ENCODE results near the gene USP14.

The USP14 gene

DNA sequence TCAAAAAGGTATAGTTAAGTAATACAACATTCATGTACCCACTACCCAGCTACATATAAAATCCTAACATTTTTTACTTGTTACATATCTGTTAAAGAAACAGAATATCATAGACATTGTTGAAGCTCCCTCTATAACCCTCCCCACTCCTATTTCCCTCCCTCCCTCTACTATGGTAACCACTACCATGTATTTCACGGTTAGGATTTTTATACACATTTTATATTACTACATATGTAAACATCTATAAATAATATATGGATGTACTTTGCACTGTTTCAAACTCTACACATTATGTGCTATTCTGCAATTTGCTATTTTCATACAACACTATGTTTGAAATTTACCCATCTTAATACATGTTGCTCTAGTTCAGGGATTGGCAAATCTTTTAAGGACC lies 73.2 kb downstream of the USP14 start:
- no peak for DNase-seq

DNA sequence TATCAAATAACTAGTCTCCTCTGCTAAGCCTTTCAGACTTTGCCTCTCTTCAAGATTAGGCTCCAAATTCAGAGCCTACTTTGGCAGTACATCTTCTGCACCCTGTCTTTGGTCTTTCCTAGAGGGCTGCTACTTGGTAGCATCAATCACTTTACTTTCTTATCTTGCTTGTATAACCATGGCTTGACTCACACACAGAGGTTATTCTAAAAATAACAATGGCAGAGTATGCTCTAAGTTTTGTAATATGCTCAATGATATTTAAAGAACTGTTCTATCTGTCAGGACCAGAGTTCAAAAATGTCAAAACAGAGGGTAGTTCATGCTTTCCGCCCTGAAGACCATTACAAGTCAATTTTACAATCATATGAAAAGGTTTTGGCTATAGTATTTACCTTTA lies 81.8 kb downstream of the USP14 start:
- DNase-seq = no peak

DNA sequence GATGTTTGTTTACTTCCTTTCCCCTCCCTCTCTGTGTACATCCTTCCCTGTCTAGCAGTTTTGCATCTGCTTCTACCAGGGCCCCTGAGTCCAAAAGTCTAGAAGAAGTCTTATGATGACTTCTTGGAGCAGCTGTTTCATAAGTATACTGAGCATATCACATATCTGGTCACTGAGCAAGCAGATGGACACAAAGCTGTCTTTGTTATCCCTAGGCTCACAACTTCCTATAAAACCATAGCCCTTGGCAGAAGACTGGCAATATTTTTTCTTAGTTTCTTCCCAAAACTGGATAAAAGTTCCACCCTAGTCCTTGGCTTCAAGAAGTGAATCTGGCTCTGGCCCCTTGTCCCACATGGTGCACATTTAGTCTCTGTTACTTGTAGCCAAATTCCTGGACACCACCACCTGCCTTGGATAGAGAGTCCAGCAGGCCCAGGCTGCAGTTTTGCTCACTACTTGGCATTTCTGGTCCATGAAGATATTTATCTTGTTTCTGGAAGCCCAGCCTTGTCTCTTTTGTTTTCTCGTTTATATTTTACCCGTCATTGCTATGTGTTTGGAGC lies 87.0 kb downstream of the USP14 start:
- no peak for DNase-seq

DNA sequence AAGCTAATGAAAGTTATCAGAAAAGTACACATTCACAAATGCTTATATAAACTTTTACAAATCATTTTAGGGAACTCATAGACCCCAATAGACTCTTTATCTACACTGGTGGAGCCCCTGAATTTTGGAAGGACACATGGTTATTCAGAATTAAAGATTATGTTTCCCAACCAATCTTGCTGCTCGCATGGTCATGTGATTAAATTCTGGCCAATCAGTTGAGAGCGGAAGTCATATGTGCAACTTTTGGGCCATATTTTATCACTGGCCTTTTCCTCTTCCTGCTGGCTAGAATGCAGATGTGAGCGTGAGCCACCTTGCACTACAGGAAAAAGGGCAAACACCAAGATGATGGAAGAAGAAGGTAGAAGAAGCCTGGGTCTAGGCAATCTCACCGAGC lies 89.7 kb downstream of the USP14 start:
- DNase-seq = no peak

DNA sequence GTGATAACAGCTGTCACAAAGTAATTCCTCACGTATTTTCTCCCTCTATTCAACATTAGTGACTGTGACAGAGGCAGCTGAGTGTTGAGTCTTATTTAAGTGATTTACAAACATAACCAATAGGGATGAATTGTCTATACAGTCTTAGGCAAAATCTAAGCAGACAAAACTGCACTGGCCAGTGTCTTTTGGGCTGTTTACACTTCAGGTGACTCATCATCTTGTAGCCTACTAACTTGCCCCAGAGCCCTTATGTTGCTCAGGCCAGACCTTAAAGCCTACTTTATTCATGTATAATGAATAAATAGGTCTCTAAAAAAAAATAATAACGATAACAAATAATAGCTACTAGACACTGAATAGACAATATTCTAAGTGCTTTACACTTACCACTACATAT lies 92.3 kb downstream of the USP14 start:
- no peak for DNase-seq

DNA sequence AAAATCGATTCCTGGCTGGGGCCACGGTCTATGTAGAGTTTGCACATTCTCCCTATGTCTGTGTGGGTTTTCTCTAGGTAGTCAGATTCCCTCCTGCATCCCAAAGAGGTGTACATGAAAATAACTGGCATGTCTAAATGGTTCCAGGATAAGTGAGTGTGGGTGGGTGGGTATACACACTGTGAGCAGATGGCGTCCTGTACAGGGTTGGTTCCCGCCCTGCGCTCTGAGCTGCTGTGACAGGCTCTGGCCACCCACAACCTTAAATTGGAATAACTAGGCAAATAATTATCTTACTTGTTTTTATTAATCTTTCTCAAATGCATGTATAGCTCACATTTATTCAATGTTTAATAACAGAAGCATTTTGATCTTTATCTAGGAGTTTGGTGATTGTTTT lies 93.2 kb downstream of the USP14 start:
- DNase-seq = no peak

DNA sequence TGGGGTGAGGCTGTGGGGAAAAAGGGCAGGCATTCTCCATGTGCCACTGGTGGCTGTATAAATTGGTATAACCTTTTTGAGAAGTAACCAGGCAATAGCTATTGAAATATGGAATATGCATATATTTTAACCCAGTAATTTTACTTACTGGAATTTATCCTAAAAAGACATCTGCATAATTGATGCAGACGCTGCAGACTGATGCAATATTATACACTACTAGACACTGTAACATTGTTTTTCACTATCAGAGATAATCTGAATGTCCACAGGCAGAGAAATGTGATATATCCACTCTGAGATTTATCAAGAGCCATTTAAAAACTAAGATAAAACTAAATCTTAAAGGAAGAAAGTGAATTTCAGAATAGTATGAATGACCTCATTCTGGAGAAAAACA lies 94.8 kb downstream of the USP14 start:
- DNase-seq = no peak

DNA sequence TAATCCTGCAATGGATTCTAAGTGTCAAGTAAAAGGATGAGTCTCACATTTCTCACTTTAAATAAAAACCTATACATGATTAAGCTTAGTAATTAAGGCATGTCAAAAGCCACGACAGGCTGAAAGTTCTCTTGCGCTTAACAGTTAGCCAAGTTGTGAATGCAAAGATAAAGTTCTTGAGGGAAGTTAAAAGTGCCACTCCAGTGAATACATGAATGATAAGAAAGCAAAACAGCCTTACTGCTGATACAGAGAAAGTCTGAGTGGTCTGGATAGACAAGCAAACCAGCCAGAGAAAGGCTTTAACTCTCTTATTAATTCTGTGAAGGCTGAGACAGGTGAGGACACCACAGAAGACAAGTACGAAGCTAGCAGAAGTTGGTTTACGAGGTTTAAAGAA lies 96.8 kb downstream of the USP14 start:
- no peak for DNase-seq

DNA sequence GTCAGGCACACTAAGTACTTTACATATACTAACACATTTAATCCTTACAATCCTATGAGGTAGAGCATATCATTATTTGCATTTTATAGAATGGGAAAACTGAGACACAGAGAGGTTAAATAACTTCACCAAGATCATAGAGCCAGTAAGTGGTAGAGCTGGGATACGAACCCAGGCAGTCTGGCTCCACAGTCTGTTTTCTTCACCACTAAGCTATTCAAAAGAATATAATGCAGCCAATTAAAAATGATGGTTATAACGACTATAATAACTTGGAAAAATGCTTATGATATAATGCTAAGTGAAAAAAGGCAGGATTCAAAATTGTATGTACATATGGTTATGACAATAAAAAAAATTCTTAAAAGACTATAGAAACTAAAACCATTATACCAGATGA lies 102.2 kb downstream of the USP14 start:
- DNase-seq = no peak

DNA sequence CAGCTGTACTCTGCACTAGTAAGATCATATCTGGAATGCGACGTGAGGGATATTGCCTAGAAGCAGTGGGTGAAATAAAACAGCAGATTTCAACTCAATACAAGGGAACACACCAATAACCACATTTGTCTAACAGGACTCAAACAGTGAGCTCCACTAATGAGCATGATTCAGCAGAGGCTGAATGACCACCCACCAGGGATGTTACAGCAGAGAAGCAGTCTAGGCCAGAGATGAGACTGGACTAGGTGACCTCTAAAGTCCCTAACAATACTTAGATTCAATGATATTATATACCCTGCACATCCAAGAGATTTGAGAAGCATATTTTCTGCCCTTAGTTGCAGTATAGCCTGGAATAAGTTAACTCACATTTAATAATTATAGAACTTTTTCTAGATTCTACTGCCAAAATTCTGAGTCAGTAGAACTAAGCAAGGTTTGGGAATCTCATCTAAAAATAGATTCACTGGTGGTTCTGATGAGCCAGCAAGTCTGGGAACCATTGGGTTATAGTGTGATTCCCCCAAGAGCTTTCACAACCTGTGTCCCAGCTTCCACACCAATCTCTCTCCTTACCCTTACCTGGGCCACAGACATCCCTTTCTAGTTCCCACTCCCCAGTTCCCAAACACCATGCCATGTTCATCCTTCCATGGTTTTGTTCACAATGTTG lies 103.2 kb downstream of the USP14 start:
- DNase-seq = no peak

All from activated naive CD4-positive, alpha-beta T cell treated with Interleukin-2 at 50 U/mL for 16 hours (primary cell).